T follicular helper cell (primary cell): ENCODE data around the gene CSNK1G3.
"Not testable (repeated sequence)": the region's sequence is repeated elsewhere in the genome, so short reads cannot be mapped to it uniquely, and the experiment has no call there.

Experiments used
- DNase-seq: peaks from one replicate; pipeline ENCODE4 v3.0.0-alpha.2; 2020; ENCODE audit warnings: low read depth

CSNK1G3 gene

GRCh38 chr5:123559434-123559775, 47.4 kb downstream of the CSNK1G3 start:
- DNase-seq, result no peak

GRCh38 chr5:123561230-123561629, 49.3 kb downstream of the CSNK1G3 start:
- no peak for DNase-seq

DNA sequence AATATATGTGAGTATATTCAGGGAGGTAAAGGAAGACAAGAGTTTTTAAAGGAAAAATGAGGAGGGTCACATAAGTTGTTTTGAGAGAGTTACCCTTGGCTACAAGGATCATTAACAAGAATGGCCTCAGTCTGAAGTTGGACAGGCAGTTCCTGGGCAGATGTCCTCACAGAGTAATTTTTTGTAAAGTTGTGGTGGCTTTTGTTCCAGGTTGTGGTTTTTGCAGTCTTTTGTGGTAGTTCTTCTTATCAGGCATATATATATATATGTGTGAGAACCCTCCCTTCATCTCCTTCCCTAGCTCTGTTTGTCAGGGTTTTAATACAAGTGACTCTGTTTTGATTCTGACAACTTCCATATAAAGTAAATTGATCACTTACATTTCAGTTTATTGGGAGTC, 60.0 kb downstream of the CSNK1G3 start:
- no peak for DNase-seq

- no peak for DNase-seq
Observed at GRCh38 chr5:123578390-123578789, 66.4 kb downstream of the CSNK1G3 start.

GRCh38 chr5:123579410-123579809, 67.4 kb downstream of the CSNK1G3 start:
- DNase-seq, result no peak

- DNase-seq, result no peak
Observed at GRCh38 chr5:123582550-123583285, 70.7 kb downstream of the CSNK1G3 start.

GRCh38 chr5:123585871-123586270, 73.9 kb downstream of the CSNK1G3 start:
- DNase-seq, result no peak

DNA sequence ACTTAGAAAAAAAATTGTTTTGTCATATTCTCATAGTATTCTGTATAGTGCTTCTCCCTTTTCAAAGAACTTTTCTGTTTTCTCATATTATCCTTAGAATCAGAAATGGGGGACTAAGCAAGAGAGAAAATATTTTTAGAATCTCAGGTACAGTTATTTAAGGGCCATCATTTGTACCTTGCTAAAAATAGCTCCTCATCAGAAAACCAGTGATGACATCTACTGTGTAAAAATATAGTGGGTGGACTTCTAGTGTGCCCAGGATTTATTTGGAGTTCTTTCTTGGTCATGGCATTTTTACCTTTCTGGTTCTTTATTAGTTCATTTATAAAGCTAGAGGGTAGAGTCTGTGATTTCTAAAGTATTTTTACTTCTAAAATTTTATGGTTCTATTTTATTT, 82.5 kb downstream of the CSNK1G3 start:
- no peak for DNase-seq

- no peak for DNase-seq
Observed at GRCh38 chr5:123597018-123597417, 85.0 kb downstream of the CSNK1G3 start.

- DNase-seq, result no peak
Observed at GRCh38 chr5:123598028-123598689, 86.2 kb downstream of the CSNK1G3 start.

- no peak for DNase-seq
Observed at GRCh38 chr5:123599171-123599570, 87.2 kb downstream of the CSNK1G3 start.

DNA sequence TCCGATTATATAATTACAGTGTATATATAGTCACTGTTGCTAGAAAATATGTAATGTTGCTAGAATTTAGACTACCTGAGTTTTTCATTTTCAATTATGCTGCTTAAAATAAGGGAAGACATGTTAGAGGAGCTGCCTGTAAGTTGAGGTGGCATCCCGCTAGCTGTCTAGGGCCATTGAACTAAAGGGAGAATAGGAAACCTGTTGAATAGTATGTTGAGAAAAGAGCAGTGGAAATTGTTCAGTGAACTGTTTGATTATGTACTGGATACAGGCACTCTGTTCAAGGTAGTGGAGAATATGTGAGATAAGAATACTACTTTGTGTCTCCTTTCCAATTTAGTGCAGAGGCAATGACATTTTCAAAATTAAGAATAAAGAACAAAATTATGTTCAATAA, 89.6 kb downstream of the CSNK1G3 start:
- DNase-seq, result no peak

GRCh38 chr5:123605822-123606221, 93.8 kb downstream of the CSNK1G3 start:
- DNase-seq, result no peak

- DNase-seq, result no peak
Observed at GRCh38 chr5:123610209-123610608, 98.2 kb downstream of the CSNK1G3 start.

DNA sequence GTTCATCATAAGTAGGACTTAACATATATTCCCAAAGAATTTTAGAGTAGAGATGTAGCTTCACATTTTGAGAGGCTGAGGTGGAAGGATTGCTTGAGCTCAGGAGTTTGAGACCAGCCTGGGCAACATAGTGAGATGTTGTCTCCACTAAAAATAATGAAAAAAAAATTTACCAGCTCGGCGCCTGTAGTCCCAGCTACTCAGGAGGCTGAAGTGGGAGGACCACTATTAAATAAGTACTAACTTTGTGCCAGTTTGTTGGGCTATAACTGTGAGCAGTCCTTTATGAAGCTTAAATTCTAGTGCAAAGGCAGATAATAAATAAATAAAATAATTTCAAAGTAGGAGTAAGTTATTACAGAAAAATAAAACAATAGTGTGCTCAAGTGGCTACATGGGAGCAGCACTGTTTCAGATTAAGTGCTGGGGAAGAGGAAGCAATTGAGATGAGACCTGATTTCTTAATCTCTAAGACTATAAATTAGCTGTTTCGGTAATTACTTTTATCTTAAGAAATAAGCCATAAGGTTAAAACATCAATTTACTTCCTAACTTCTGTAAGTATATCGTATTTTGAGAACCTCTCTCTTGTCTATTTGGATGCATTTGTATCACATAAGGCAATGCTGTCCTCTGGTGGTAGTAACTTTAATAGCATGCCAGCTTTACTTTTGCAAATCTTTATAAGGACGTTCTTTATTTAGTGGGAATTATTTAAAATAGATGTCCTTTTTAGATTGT, 98.9 kb downstream of the CSNK1G3 start:
- no peak for DNase-seq

DNA sequence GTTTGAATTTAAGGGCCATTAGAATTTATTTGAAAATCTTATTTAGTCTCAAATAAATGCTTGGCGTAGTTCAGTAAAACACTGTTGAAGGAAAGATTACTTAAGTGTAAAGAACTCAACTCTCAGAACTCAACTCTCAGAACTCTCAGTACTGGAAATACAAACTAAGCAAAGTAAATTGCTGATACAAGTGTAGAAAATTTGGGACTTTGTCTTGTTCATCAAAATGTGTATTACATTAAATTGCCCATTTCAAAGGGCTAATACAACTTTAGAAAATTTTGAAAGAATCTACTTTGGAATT, 99.4 kb downstream of the CSNK1G3 start:
- DNase-seq, result no peak

DNA sequence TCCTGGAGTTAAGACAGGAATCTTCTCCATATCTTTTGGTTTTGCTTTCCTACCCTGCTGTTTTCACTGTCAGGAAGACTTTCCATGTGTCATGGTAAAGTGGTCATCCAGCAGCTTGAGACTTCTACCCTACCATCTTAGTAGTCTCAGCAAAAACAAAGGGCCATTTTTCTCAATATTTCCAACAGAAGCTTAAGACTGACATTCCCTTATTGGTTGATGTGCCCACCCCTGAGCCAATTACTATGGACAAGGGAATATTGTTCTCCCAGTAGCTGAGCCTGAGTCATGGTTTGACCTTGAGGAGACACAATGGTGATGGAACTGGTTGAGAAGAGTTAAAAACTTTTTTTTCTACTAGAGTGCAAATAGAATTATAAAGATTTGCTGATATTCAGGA, 105.6 kb downstream of the CSNK1G3 start:
- DNase-seq, result no peak

GRCh38 chr5:123626051-123626450, 114.1 kb downstream of the CSNK1G3 start:
- no peak for DNase-seq

GRCh38 chr5:123628860-123629544, 117.0 kb downstream of the CSNK1G3 start:
- no peak for DNase-seq

GRCh38 chr5:123636006-123636405, 124.0 kb downstream of the CSNK1G3 start:
- no peak for DNase-seq

- DNase-seq, result not testable (repeated sequence)
Observed at GRCh38 chr5:123637028-123637427, 125.1 kb downstream of the CSNK1G3 start.

- DNase-seq, result no peak
Observed at GRCh38 chr5:123639244-123639643, 127.3 kb downstream of the CSNK1G3 start.
